NB4 (cell line): ENCODE data around the gene PEX12.

Source experiments
- MYC ChIP-seq: IDR thresholded peaks from 2 replicates; pipeline ENCODE4 v1.6.1; 2011; ENCODE audit warnings: low read depth, low read length
- POLR2A ChIP-seq: IDR thresholded peaks from 2 replicates; pipeline ENCODE4 v1.6.1; 2011; ENCODE audit warnings: mild to moderate bottlenecking; ENCODE audit not compliant: insufficient read length; ENCODE audit errors: extremely low read depth
- TF ChIP-seq, protein P1 (sequence below): IDR thresholded peaks from one replicate; pipeline ENCODE4 v1.5.1; 2012; ENCODE audit warnings: low read depth, low read length
- TF ChIP-seq, protein P2 (sequence below): IDR thresholded peaks from 2 replicates; pipeline ENCODE4 v1.6.1; 2011; ENCODE audit warnings: low read depth, low read length

DNA sequence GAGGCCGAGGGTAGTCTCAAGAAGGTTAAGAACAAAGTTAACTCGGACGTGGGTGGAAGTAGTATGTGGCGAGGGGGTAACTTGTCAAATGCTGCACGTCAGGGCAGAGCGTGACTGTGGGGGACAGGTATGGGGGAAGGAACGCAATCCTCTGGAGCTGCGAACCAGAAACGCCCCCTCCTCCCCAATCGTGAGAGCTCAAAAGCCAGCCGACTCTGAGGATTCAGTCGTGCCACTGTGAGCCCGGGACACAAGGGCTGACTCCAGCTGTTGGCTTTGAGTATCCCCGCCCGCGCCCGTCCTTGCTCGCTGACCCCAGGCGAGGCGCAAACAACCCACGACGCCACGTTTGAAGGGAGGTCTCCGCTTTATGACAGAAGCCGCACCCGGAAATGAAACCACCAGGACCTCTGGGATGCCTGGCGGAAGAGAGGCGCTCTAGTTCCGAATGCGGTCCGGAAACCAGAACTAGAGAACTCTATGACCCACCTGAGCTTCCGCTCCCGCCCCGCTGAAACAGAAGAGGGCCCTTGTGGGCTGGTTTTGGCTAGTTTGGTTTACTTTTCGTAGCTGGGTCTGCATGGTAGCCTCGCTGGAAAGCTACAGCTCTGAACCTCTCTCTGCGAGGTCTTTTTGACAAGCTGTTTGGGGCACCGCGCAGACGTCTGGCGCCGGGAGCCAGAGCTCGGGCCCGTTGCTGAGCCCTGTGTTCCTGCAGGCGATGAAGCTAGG lies at the start of gene PEX12:
- TF ChIP-seq, protein P1, sequence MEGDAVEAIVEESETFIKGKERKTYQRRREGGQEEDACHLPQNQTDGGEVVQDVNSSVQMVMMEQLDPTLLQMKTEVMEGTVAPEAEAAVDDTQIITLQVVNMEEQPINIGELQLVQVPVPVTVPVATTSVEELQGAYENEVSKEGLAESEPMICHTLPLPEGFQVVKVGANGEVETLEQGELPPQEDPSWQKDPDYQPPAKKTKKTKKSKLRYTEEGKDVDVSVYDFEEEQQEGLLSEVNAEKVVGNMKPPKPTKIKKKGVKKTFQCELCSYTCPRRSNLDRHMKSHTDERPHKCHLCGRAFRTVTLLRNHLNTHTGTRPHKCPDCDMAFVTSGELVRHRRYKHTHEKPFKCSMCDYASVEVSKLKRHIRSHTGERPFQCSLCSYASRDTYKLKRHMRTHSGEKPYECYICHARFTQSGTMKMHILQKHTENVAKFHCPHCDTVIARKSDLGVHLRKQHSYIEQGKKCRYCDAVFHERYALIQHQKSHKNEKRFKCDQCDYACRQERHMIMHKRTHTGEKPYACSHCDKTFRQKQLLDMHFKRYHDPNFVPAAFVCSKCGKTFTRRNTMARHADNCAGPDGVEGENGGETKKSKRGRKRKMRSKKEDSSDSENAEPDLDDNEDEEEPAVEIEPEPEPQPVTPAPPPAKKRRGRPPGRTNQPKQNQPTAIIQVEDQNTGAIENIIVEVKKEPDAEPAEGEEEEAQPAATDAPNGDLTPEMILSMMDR: no peak
- peak; percentile 78 for TF ChIP-seq POLR2A
- peak; percentile 39 for TF ChIP-seq MYC
- TF ChIP-seq, protein P2, sequence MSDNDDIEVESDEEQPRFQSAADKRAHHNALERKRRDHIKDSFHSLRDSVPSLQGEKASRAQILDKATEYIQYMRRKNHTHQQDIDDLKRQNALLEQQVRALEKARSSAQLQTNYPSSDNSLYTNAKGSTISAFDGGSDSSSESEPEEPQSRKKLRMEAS: no peak; the same call in 1 of the 2 replicates
